ENCODE results near the gene STK38L. TPM values are rescaled to one million over a fixed set of nuclear protein-coding genes. Genes with fewer than 3 reads are reported as not detected.

The STK38L gene
- 10 to 100 TPM; 16.2 to 22.8 (median 21.2) TPM for total RNA-seq
- polyA plus RNA-seq, result 10 to 100 TPM in 1 of 2 donors, 1 to 10 TPM in 1; 7.2 to 11.2 TPM
- 23.7 reads per million, percentile 54 among the genes with 10 or more reads in this experiment for total RNA-seq

DNA sequence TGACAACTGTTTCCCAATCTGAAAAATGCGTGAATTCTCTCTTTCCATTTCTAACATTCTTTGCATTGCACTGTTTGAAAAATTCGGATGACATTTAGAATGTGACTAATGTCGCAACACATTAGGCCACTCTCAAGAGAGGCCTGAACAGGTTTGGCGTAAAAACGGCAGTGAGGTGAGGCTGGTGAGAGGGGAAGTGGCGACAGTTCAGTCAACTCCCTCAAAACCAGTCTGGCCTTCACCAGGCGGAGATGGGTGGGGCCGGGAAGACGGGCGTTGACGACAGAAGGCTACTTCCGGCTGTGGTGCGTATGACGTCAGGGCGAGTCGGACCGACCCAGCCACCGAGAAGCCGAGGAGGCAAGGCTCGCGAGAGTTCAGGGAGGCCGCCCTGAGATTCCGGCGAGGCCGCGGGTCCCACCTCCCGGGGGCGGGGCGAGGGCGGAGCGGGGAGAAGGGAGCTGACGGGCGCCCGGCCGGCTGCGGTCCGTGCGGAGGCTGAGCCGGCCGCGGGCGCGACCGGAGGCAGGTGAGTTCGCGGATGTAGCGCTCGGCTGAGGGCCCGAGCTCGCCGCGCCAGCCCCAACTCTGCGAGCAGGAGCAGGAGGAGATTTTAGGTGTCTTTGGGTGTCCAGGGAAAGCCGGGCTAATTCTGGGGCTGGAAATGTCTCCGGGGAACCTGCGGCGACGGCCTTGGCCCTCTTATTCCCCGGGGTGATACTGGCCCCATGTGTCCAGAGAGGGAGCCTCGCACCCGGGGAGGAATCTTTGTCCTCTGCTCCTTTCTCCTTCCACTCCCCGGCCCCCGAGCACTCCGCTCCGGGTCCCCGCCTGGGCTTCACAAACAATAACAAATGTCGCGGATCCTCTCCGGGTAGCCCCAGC, at the start of gene STK38L:
Gene STK38L, plus strand, starts transcription at position 483 of the 885 bp plus-strand sequence. CDS start 53,435 bp downstream, outside the sequence.
- Histone ChIP-seq H3K36me3 (ENCODE audit: control insufficient read depth in 2 of 3, insufficient read depth in 3 of 3, low read length in 3 of 3) (peaks cover 0 to 5% (median 0%) of the 10 kb centered on the region in 3 experiments), H3K4me3 (ENCODE audit: low read length) (peak within 1 kb of the TSS; percentile 84), H3K27me3 (ENCODE audit: control insufficient read depth in 2 of 2, insufficient read depth in 2 of 2, low read length in 2 of 2) (no peaks in the 10 kb centered on the region), H3K9me3 (ENCODE audit: control insufficient read depth in 2 of 3, low read length in 3 of 3) (no peaks in the 10 kb centered on the region), H3K27ac (ENCODE audit: low read depth, low read length) (peak within 1 kb of the TSS; percentile 82), H3K4me1 (ENCODE audit: control insufficient read depth in 2 of 2, insufficient read depth in 2 of 2, low read length in 2 of 2) (peaks cover 12 to 13% of the 10 kb centered on the region in 2 donors)
- Mint-ChIP-seq H3K27ac (peak within 1 kb of the TSS; percentile 92 to 99 (median 97)), H3K36me3 (peaks cover 0 to 11% (median 0%) of the 10 kb centered on the region in 5 donors), H3K4me3 (peak within 1 kb of the TSS; percentile 97 to 100 (median 99)), H3K9me3 (peaks cover 0 to 5% (median 0%) of the 10 kb centered on the region in 11 donors), H3K4me1 (peaks cover 17 to 62% (median 51%) of the 10 kb centered on the region in 7 donors), H3K27me3 (no peaks in the 10 kb centered on the region)
- DNase-seq (peak; percentile 94 to 98 (median 96)), ATAC-seq (peak; percentile 98)
- intact Hi-C loops (cut with micrococcal nuclease), result loop anchor here (1.0 to 5.0 kb wide), 14 partner anchors 59 to 1129 kb away; partner anchors contain the start of genes FGFR1OP2 (in 2 of the 2), ITPR2 (in 2 of the 2), MRPS35 (in 2 of the 2) and PPFIBP1 (in 2 of the 2)
- POLR2A ChIA-PET, result interaction anchor here (1.1 to 2.5 kb wide), 5 partner anchors 14 to 230 kb away, joined by 3 to 9 read pairs (median 5); partner anchors contain the start of genes MED21 and TM7SF3
- CTCF ChIA-PET, result no interaction called here

GRCh38 chr12:27194644-27195043, 49.4 kb upstream of the STK38L start:
- CTCF ChIA-PET, result interaction anchor here (0.6 kb wide), 1 partner anchor 121 kb away, joined by 3 read pairs; no protein-coding TSS in a partner anchor
- Histone ChIP-seq H3K27me3 (ENCODE audit: control insufficient read depth in 2 of 2, insufficient read depth in 2 of 2, low read length in 2 of 2) (no peaks in the 10 kb centered on the region), H3K27ac (ENCODE audit: low read depth, low read length) (no peak overlapping the region), H3K36me3 (ENCODE audit: control insufficient read depth in 2 of 3, insufficient read depth in 3 of 3, low read length in 3 of 3) (no peaks in the 10 kb centered on the region), H3K4me3 (ENCODE audit: low read length) (no peak overlapping the region), H3K4me1 (ENCODE audit: control insufficient read depth in 2 of 2, insufficient read depth in 2 of 2, low read length in 2 of 2) (no peaks in the 10 kb centered on the region), H3K9me3 (ENCODE audit: control insufficient read depth in 2 of 3, low read length in 3 of 3) (no peaks in the 10 kb centered on the region)
- no peak overlapping the region for H3K4me3 Mint-ChIP-seq
- ATAC-seq (no peak), DNase-seq (no peak)
- no peak overlapping the region for H3K27ac Mint-ChIP-seq
- H3K9me3 Mint-ChIP-seq, result peaks cover 0 to 2% (median 0%) of the 10 kb centered on the region in 11 donors
- POLR2A ChIA-PET, result no interaction called here
- H3K36me3 Mint-ChIP-seq, result peaks cover 0 to 9% (median 0%) of the 10 kb centered on the region in 5 donors
- intact Hi-C loops (cut with micrococcal nuclease), result no loop called here
- peaks cover 0 to 4% (median 0%) of the 10 kb centered on the region in 5 donors for H3K27me3 Mint-ChIP-seq
- peaks cover 0 to 2% (median 0%) of the 10 kb centered on the region in 7 donors for H3K4me1 Mint-ChIP-seq

DNA sequence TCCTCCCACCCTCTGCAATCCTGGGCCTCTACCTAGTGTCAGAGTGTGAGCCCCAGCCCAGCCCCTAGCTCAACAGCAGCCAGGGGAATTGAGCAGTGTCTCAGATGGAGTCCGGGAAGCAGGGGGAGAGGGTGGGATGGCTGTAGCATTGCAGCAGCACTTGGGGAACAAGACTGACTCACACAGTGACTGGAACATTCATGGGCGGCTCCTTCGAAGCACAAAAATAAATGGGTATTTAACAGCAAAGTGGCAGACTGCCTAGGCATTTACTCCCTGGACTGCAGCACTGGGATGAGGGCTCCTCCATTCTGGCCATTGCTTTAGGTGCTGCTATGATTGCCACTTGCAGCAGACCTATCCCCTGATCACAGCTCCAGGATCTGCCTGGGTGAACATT, 46.0 kb upstream of the STK38L start:
- ChIA-PET POLR2A (interaction anchor here (0.6 kb wide), 1 partner anchor 40 kb away, joined by 3 read pairs; no protein-coding TSS in a partner anchor), CTCF (no interaction called here)
- Histone ChIP-seq H3K36me3 (ENCODE audit: control insufficient read depth in 2 of 3, insufficient read depth in 3 of 3, low read length in 3 of 3) (no peaks in the 10 kb centered on the region), H3K4me1 (ENCODE audit: control insufficient read depth in 2 of 2, insufficient read depth in 2 of 2, low read length in 2 of 2) (no peaks in the 10 kb centered on the region), H3K9me3 (ENCODE audit: control insufficient read depth in 2 of 3, low read length in 3 of 3) (no peaks in the 10 kb centered on the region), H3K4me3 (ENCODE audit: low read length) (no peak overlapping the region), H3K27ac (ENCODE audit: low read depth, low read length) (no peak overlapping the region), H3K27me3 (ENCODE audit: control insufficient read depth in 2 of 2, insufficient read depth in 2 of 2, low read length in 2 of 2) (no peaks in the 10 kb centered on the region)
- H3K36me3 Mint-ChIP-seq, result peaks cover 0 to 4% (median 0%) of the 10 kb centered on the region in 5 donors
- intact Hi-C loops (cut with micrococcal nuclease), result no loop called here
- peaks cover 0 to 2% (median 0%) of the 10 kb centered on the region in 11 donors for H3K9me3 Mint-ChIP-seq
- ATAC-seq, result no peak
- H3K4me1 Mint-ChIP-seq, result peaks cover 0 to 15% (median 0%) of the 10 kb centered on the region in 7 donors
- H3K4me3 Mint-ChIP-seq, result no peak overlapping the region
- no peak for DNase-seq
- H3K27ac Mint-ChIP-seq, result no peak overlapping the region
- H3K27me3 Mint-ChIP-seq, result no peaks in the 10 kb centered on the region

DNA sequence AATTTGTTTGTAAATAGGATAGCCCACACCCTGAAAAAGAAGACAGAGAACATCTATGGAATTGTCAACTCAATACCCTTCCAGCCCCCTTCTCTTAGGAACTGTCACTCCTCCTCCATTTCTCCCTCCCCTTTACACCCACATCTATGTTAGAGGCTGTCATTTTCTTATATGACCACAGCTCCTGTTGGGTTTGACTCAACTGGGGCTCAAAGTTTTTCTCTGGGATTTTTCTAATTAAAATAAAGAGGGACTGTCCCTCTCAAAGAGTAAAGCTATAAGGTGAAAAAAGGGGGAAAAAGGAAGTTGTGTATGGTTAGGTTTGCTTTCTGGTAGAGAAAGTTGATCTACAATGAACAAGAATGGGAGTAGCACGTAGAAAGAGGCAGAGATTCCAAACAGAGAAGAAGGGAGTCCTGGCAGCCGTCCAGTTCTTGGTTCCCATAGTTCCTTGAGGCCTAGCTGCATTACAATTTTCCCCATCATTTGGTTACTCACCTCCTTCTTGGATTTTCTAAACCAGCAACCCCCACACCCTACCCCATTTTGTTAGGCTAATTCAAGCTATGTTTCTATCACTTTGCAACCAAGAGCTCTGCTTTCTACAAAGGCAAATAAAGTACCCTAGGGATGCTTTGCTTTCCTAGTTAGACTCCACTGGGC, 44.3 kb upstream of the STK38L start:
- ChIA-PET CTCF (no interaction called here), POLR2A (no interaction called here)
- intact Hi-C loops (cut with micrococcal nuclease), result no loop called here
- Histone ChIP-seq H3K4me1 (ENCODE audit: control insufficient read depth in 2 of 2, insufficient read depth in 2 of 2, low read length in 2 of 2) (no peaks in the 10 kb centered on the region), H3K4me3 (ENCODE audit: low read length) (no peak overlapping the region), H3K27me3 (ENCODE audit: control insufficient read depth in 2 of 2, insufficient read depth in 2 of 2, low read length in 2 of 2) (no peaks in the 10 kb centered on the region), H3K27ac (ENCODE audit: low read depth, low read length) (no peak overlapping the region), H3K9me3 (ENCODE audit: control insufficient read depth in 2 of 3, low read length in 3 of 3) (no peaks in the 10 kb centered on the region), H3K36me3 (ENCODE audit: control insufficient read depth in 2 of 3, insufficient read depth in 3 of 3, low read length in 3 of 3) (no peaks in the 10 kb centered on the region)
- Mint-ChIP-seq H3K4me3 (no peak overlapping the region), H3K4me1 (peaks cover 0 to 15% (median 0%) of the 10 kb centered on the region in 7 donors), H3K27ac (no peak overlapping the region), H3K9me3 (peaks cover 0 to 5% (median 0%) of the 10 kb centered on the region in 11 donors), H3K27me3 (no peaks in the 10 kb centered on the region), H3K36me3 (peaks cover 0 to 4% (median 0%) of the 10 kb centered on the region in 5 donors)
- ATAC-seq, result no peak
- no peak for DNase-seq

DNA sequence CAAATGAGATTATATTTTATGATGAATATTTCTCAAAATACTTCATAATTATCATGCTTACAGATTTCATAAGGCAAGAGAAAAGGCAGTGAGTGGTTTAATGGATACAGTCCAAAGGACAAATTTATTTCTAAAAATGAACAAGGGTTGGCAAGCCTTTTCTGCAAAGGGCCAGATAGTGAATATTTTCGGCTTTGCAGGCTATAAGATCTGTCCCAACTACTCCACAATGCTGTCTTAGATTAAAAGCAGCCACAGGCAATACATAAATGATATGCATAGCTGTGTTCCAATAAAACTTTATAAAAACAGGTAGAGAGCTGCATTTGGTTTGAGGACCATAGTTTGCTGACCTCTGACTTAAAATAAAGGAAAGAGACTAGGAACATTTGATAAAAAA, 42.9 kb upstream of the STK38L start:
- ATAC-seq, result no peak
- POLR2A ChIA-PET, result no interaction called here
- no peaks in the 10 kb centered on the region for H3K27me3 Mint-ChIP-seq
- no peak overlapping the region for H3K4me3 Mint-ChIP-seq
- intact Hi-C loops (cut with micrococcal nuclease), result no loop called here
- DNase-seq, result no peak
- H3K27ac Mint-ChIP-seq, result no peak overlapping the region
- CTCF ChIA-PET, result no interaction called here
- no peak overlapping the region for H3K4me3 ChIP-seq (ENCODE audit: low read length)
- no peaks in the 10 kb centered on the region for H3K27me3 ChIP-seq (ENCODE audit: control insufficient read depth in 2 of 2, insufficient read depth in 2 of 2, low read length in 2 of 2)
- H3K4me1 ChIP-seq (ENCODE audit: control insufficient read depth in 2 of 2, insufficient read depth in 2 of 2, low read length in 2 of 2), result no peaks in the 10 kb centered on the region
- peaks cover 0 to 5% (median 0%) of the 10 kb centered on the region in 11 donors for H3K9me3 Mint-ChIP-seq
- no peak overlapping the region for H3K27ac ChIP-seq (ENCODE audit: low read depth, low read length)
- peaks cover 0 to 15% (median 0%) of the 10 kb centered on the region in 7 donors for H3K4me1 Mint-ChIP-seq
- no peaks in the 10 kb centered on the region for H3K9me3 ChIP-seq (ENCODE audit: control insufficient read depth in 2 of 3, low read length in 3 of 3)
- no peaks in the 10 kb centered on the region for H3K36me3 ChIP-seq (ENCODE audit: control insufficient read depth in 2 of 3, insufficient read depth in 3 of 3, low read length in 3 of 3)
- H3K36me3 Mint-ChIP-seq, result peaks cover 0 to 4% (median 0%) of the 10 kb centered on the region in 5 donors

- peaks cover 0 to 12% (median 5%) of the 10 kb centered on the region in 11 donors for H3K9me3 Mint-ChIP-seq
Observed at GRCh38 chr12:27206801-27207502, 37.1 kb upstream of the STK38L start.

More at GRCh38 chr12:27206801-27207502, 37.1 kb upstream of the STK38L start:
- intact Hi-C loops (cut with micrococcal nuclease), result no loop called here
- no peak for ATAC-seq
- Histone ChIP-seq H3K9me3 (ENCODE audit: control insufficient read depth in 2 of 3, low read length in 3 of 3) (no peaks in the 10 kb centered on the region), H3K4me1 (ENCODE audit: control insufficient read depth in 2 of 2, insufficient read depth in 2 of 2, low read length in 2 of 2) (no peaks in the 10 kb centered on the region), H3K27me3 (ENCODE audit: control insufficient read depth in 2 of 2, insufficient read depth in 2 of 2, low read length in 2 of 2) (no peaks in the 10 kb centered on the region), H3K4me3 (ENCODE audit: low read length) (no peak overlapping the region), H3K27ac (ENCODE audit: low read depth, low read length) (no peak overlapping the region), H3K36me3 (ENCODE audit: control insufficient read depth in 2 of 3, insufficient read depth in 3 of 3, low read length in 3 of 3) (no peaks in the 10 kb centered on the region)
- Mint-ChIP-seq H3K36me3 (peaks cover 0 to 9% (median 0%) of the 10 kb centered on the region in 5 donors), H3K4me1 (peaks cover 0 to 23% (median 0%) of the 10 kb centered on the region in 7 donors), H3K27ac (no peak overlapping the region), H3K4me3 (no peak overlapping the region), H3K27me3 (no peaks in the 10 kb centered on the region)
- no peak for DNase-seq
- CTCF ChIA-PET, result no interaction called here
- POLR2A ChIA-PET, result no interaction called here

Data from naive thymus-derived CD4-positive, alpha-beta T cell (primary cell).